GM19455 (cell line): Measurements from ENCODE around the gene ETS2.

Source experiments
- ATAC-seq: cut with Tn5 transposase; IDR thresholded peaks from one replicate; pipeline ENCODE4 v1.9.1; 2021; ENCODE audit not compliant: unreplicated experiment

ETS2 gene

DNA sequence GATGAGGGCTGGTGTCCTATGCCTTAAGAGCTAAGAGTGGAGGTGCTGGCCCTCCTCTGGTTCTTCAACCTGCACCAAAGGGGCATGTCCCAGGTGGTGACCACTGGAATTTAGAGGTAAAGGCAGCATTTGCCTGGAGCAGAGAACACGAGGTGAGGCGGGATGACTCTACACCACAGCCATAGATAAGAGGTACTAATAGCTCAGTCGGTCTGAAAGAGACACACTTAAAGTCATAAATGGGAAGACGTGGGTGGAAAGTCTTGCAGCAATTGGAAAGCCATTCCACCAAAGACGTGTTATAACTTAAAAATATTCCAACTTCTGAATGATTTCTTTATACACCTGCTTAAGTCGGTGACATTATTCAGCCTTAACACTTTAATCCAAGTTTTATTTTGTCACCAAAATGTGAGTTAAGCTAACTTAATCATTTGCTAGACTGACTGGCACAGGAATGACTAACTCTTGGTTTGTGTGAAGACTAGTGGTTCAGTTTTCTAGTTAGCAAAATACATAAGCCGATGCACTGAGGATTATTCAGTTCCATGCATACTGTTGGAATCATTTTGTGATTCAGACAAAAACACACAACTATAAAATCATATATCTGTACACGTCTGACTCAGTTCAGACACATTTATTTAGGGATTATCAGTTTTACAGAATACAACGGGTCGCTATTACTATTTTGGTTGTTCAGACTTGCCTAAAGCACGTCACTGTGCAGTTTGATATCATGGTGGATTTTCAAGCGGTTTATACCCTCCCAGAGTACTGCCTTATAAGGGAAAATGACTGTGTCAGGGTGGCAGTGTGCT lies 4.6 kb upstream of the ETS2 start:
- no peak for ATAC-seq

DNA sequence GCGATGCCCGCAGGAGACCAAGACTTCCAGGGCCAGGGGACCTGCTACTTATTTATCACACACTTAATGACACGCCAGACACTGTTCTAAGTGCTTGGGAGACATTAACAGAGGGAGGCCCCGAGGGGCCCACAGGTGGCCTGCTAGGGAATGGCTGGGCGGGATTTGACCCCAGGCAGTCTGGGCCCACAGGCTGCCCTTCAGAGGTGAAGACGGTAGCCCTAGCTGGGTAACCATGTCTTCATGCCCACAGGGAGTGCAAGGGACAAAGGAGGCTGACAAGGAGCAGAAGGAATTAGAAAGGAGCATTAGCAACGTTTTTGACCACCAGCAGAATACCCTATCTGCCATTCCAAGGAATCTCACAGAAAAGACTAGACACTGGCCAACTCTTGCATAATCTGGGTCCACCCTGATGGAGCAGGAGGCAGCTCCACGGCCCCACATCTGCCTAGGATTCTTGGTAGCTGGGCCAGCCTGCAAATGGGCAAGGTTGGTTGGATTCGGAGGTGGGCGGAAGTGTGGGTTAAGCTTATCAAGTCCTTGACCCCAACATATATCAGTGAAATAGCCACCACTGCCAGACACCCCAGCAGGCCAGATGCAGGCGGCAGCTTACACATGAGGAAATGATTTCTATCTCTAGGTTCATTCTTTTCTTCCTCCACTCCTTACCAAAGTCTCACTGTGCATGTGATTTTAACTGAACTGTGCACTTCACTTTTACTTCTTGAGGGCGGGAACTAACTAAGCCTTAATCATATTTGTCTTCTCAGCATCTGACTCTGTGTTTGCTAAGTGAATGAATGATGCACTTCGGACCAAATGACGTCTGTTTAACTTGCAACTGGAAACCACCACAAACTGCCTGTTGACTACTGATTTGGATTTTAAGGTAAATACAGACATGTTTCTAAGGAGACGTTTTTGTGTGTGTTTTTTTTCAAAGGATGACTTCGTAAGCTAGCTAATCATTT lies 3.4 kb upstream of the ETS2 start:
- ATAC-seq: no peak

DNA sequence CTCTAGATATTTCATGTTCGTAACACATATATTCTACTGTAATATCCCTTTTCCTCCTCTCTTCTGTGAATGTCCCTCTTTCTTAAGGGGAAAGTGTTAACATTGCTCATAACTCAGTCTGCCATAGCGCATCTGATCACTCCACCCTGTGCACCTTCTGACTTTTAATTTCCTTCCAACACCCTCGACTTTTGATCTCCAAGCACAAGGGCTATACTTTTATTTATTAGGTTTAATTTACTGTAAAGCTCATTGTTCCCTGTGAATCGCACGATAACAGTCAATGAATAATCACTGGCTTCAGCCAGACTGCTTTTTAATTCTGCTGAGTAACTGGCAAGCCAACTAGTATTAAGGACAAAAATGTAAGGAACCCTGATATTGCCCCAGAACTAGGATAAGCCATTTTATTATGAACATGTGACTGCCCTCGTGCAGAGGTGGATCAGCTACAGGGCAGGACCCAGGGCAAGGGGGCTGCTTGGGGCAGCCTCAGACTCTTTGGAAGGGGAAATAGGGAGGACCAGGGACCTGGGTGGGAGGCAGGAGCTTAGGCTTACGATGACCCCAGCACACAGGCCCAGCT lies 2.6 kb upstream of the ETS2 start:
- no peak for ATAC-seq

GRCh38 chr21:38804030-38804788 lies 1.5 kb upstream of the ETS2 start:
- no peak for ATAC-seq

DNA sequence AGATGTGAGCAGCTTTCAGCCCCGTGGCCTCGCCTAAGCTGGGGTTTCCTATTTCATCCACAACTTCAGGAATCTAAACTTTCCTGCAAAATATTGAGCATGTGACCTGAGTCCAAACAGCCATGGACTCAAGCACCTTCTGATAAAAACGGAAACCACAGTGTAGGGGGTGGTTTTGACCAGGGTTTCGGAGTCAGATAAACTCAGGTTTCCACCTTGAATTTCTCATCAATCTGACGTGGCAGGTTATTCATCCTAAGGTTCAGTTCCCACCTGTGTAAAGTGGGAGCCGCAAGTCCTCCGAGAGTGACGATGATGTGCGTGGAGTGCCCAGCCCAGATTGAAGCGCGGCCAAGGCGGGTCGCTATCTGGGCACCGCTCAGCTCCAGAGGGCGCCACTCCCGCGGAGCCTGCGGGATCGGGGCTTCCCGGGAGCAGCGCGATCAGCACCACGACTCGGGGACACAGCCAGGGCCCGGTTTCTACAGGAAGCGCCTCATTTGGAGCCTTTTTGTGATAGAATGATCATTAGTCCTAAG lies 871 bp upstream of the ETS2 start:
- peak; percentile 16 for ATAC-seq

DNA sequence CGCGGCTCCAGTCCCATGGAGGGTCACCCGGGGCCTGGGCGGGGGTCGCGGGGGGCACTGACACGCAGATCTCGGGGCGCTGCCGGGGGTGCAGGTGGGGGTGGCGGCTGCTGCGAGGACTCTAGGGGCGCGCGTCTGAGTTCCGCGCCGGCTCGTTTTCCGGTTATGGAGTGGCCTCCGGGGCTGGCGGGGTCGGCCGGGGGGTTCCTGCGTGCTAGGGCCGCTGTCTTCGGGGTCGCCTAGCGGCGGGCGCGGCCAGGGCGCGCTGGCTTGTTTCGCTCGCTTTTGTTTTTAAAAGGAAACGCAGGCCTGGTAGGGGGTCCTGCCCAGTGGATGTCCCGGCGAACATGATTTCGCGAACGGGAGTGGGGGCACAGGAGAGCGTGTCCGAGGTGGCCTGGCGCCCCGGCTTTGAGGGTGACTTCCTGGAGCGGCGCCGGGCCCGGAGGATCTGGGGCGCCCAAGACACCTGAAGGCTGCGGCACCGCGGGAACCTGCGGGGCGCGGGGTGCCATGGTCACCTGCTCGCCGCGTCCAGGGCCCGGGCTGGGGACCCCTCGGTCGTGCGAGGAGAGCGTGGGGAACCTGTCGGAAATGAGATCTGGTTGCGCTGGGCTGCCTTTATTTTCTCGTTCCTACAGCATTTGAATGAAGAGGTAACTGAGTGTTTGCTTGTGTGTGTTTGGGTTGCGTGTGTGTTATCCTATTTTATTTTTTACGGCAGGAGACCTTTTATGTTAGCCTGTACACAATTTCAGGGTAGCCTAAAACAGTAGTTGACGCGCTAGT lies 618 bp downstream of the ETS2 start:
- peak; percentile 36 for ATAC-seq

DNA sequence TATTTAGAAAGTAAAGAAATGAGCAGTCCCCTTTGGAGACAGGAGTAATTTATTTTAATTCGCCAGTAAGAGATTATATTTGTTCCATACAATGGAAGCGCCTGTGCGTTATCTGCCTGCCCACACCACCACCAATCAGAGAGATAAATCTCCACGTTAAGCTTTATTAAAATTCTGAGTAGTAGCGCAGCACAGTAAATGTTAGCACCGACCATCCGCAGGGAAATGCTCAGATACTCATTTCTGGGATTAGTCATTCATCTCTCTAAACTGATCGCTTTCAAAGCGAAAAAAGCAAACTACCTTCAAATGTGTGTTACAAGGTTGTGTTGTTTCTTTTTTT lies 1.2 kb downstream of the ETS2 start:
- ATAC-seq: no peak

DNA sequence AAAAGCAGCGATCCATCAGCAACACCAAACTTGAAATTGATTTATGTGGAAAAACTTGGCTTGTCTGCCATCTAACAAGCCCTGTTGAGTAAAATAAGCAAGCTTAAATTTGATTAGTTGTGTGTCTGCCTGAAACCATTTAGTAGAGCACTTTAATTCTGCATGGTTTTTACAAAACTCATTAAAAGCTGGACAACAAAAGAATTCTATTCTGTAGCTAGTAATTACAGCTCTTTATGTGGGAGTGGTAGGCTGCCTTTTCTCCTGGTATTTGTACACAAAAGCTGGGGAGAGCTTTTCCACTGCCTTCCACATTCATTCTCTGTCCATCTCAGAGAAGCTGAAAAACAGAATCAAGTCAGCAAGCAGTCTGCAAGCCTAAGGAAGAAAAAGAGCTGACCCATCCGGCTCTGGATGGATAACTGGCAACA lies 1.7 kb downstream of the ETS2 start:
- ATAC-seq: no peak

- ATAC-seq: no peak
These were observed 2.3 kb downstream of the ETS2 start for GRCh38 chr21:38807986-38808385.

GRCh38 chr21:38809198-38809878 lies 3.6 kb downstream of the ETS2 start:
- ATAC-seq: no peak

GRCh38 chr21:38810034-38810825 lies 4.5 kb downstream of the ETS2 start:
- no peak for ATAC-seq

- no peak for ATAC-seq
These were observed 5.1 kb downstream of the ETS2 start for GRCh38 chr21:38810826-38811164.

DNA sequence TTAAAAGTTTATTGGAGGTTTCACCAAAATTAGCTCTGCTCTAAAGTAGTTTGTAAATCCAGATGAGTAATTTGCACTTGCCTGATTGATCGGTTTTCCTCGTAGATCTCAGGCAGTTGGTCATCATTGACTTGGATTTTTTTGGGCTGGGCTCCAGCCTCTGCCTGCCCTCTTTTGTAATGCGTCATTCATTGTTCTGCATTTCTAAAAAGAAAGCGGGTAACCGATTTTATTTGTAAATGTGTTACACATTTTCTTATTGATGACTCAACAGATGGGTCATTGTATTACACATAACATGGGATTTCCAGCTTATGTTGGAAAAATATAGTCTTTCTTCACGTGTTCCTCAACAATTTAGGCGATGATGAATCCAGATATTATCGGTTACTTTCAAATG lies 5.5 kb downstream of the ETS2 start:
- ATAC-seq: no peak

- ATAC-seq: no peak
These were observed 7.4 kb downstream of the ETS2 start for GRCh38 chr21:38813143-38813542.

DNA sequence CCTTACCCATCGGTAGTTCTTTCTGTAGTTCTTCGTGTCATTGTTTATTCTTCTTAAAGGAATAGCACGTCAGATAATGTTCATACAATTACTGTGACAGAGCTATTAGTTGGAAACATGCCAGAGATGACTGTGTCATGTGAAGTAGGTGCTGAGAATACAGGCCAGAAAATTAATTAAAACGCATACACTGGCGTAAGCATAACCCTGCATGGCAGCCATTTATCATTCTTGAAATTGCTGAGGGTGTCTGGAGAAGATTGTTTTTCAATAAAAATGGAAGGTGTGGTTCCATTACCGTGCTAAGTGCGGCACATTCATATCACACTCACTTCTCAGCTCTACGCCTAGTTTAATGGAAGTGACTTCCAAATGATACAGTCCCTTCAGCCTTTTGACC lies 7.8 kb downstream of the ETS2 start:
- ATAC-seq: no peak

- ATAC-seq: no peak
These were observed 8.7 kb downstream of the ETS2 start for GRCh38 chr21:38814126-38815059.

- ATAC-seq: no peak
These were observed 9.3 kb downstream of the ETS2 start for GRCh38 chr21:38815060-38815405.
